Bronchial epithelial cell (primary cell): Measurements from ENCODE around the gene HEXIM1. TPM values are rescaled to one million over a fixed set of nuclear protein-coding genes. Genes with fewer than 3 reads are reported as not detected.

Source experiments
- DNase-seq: peaks from one replicate; pipeline ENCODE4 v3.0.0-alpha.2; 2010; ENCODE audit warnings: low read depth
- FAIRE-seq: peaks from 2 replicates; lab custom pipeline; 2011; peaks lifted over from hg19 to GRCh38; lab: Jason Lieb, UNC
- H3K27me3 ChIP-seq: 2 replicates; pipeline ENCODE4 v1.5.1; 2011; ENCODE audit warnings: low read length; ENCODE audit not compliant: control insufficient read depth, insufficient read depth
- H3K36me3 ChIP-seq: 2 replicates; pipeline ENCODE4 v1.5.1; 2011; ENCODE audit warnings: low read length; ENCODE audit not compliant: control insufficient read depth, insufficient read depth
- H3K4me3 ChIP-seq: 2 replicates; pipeline ENCODE4 v1.5.1; 2011; ENCODE audit warnings: mild to moderate bottlenecking, low read depth, low read length, control low read depth
- CTCF ChIP-seq: IDR thresholded peaks from 2 replicates; pipeline ENCODE4 v1.5.1; 2011; ENCODE audit warnings: mild to moderate bottlenecking, moderate library complexity, low read length, control low read depth, inconsistent platforms; ENCODE audit not compliant: insufficient read depth, severe bottlenecking
- total RNA-seq: library from RNA; depleted of rRNA; stranded (reverse); fragments of >200 nt; gene quantifications from 2 replicates; pipeline ENCODE4 v1.2.1, GENCODE V29; 2014

HEXIM1 gene
- total RNA-seq, 1 donor from 2014 or later, result 7.1 TPM

GRCh38 chr17:45144199-45145034, 3.9 kb upstream of the HEXIM1 start:
- no peaks in the 10 kb centered on the region for H3K27me3 ChIP-seq
- H3K36me3 ChIP-seq, result no peaks in the 10 kb centered on the region
- no peak for FAIRE-seq
- no peak for TF ChIP-seq CTCF
- DNase-seq, result no peak
- peak overlapping the region; percentile 41 for H3K4me3 ChIP-seq

- Histone ChIP-seq H3K36me3 (no peaks in the 10 kb centered on the region), H3K27me3 (no peaks in the 10 kb centered on the region), H3K4me3 (peak overlapping the region; percentile 41)
- TF ChIP-seq CTCF, result no peak
- no peak for FAIRE-seq
- no peak for DNase-seq
Measured at GRCh38 chr17:45145035-45145389, 3.3 kb upstream of the HEXIM1 start.

GRCh38 chr17:45146166-45146565, 2.1 kb upstream of the HEXIM1 start:
- DNase-seq, result no peak
- Histone ChIP-seq H3K27me3 (no peaks in the 10 kb centered on the region), H3K36me3 (no peaks in the 10 kb centered on the region), H3K4me3 (no peak overlapping the region)
- no peak for FAIRE-seq
- no peak for TF ChIP-seq CTCF

GRCh38 chr17:45146592-45146889, 1.7 kb upstream of the HEXIM1 start:
- peak overlapping the region; percentile 62 for H3K4me3 ChIP-seq
- H3K36me3 ChIP-seq, result no peaks in the 10 kb centered on the region
- TF ChIP-seq CTCF, result no peak
- H3K27me3 ChIP-seq, result no peaks in the 10 kb centered on the region
- FAIRE-seq (no peak), DNase-seq (no peak)

- TF ChIP-seq CTCF, result no peak
- peak overlapping the region; percentile 62 for H3K4me3 ChIP-seq
- no peaks in the 10 kb centered on the region for H3K36me3 ChIP-seq
- no peaks in the 10 kb centered on the region for H3K27me3 ChIP-seq
- FAIRE-seq, result no peak
- DNase-seq, result peak; percentile 73
Measured at GRCh38 chr17:45146890-45147580, 1.2 kb upstream of the HEXIM1 start.
